Natural killer cell (primary cell): Measurements from ENCODE around the gene TAP2. TPM values are rescaled to one million over a fixed set of nuclear protein-coding genes. Genes with fewer than 3 reads are reported as not detected.
A peak's percentile ranks its signal among the peaks of the same experiment; 100 is the strongest.

Experiments
- ATAC-seq, 3 donors: fragments of 150-1000 bp in 2 of 3; fragments of 200-7000 bp in 1 of 3; cut with Tn5 transposase; 1 replicate in 1 of 3; 2 replicates in 2 of 3; pipeline ENCODE4 v1.10.0; 2021; ENCODE audit warnings: mild to moderate bottlenecking in 2 of 3, moderate library complexity in 2 of 3
- DNase-seq, 2 donors: peaks; one replicate each; pipeline versions ENCODE4 v3.0.0 to v3.0.0-alpha.2; 2013 to 2021; ENCODE audit warnings: mixed read lengths in 1 of 2
- H3K27ac ChIP-seq: one replicate; pipeline ENCODE4 v1.5.1; 2013; ENCODE audit warnings: mild to moderate bottlenecking, low read length
- H3K27me3 ChIP-seq: one replicate; pipeline ENCODE4 v1.6.1; 2013; ENCODE audit warnings: low read length; ENCODE audit not compliant: control insufficient read depth, insufficient read depth
- H3K36me3 ChIP-seq: one replicate; pipeline ENCODE4 v1.6.1; 2013; ENCODE audit warnings: low read length; ENCODE audit not compliant: control insufficient read depth, insufficient read depth
- H3K4me1 ChIP-seq: one replicate; pipeline ENCODE4 v1.6.1; 2013; ENCODE audit warnings: low read length; ENCODE audit not compliant: control insufficient read depth, insufficient read depth
- H3K4me3 ChIP-seq: one replicate; pipeline ENCODE4 v1.5.1; 2013; ENCODE audit warnings: low read length
- H3K9me3 ChIP-seq: one replicate; pipeline ENCODE4 v1.6.1; 2013; ENCODE audit warnings: low read length; ENCODE audit not compliant: control insufficient read depth, insufficient read depth
- H3K27ac Mint-ChIP-seq, 2 donors: one replicate each; pipeline ENCODE4 v1.8.0; 2022; ENCODE audit warnings: mild to moderate bottlenecking in 2 of 2, mixed read lengths in 2 of 2, moderate library complexity in 1 of 2
- H3K27me3 Mint-ChIP-seq, 2 donors: one replicate each; pipeline ENCODE4 v1.8.0; 2022; ENCODE audit warnings: low read depth in 2 of 2, mixed read lengths in 2 of 2
- H3K36me3 Mint-ChIP-seq: one replicate; pipeline ENCODE4 v1.8.0; 2022; ENCODE audit warnings: mixed read lengths
- H3K4me1 Mint-ChIP-seq, 2 donors: one replicate each; pipeline ENCODE4 v1.8.0; 2022; ENCODE audit warnings: mixed read lengths in 2 of 2
- H3K4me3 Mint-ChIP-seq: one replicate; pipeline ENCODE4 v1.8.0; 2022; ENCODE audit warnings: mild to moderate bottlenecking, moderate library complexity, mixed read lengths
- H3K9me3 Mint-ChIP-seq, 2 donors: one replicate each; pipeline ENCODE4 v1.8.0; 2022; ENCODE audit warnings: mixed read lengths in 2 of 2
- CTCF ChIP-seq: fragments of 200-600 bp; IDR thresholded peaks from one replicate; pipeline ENCODE4 v1.8.0; 2022; ENCODE audit warnings: antibody characterized with exemption
- WGBS: methylation state at CpG from one replicate; pipeline ENCODE4 v1.1.7; 2013; ENCODE audit warnings: missing lambda C conversion rate; ENCODE audit not compliant: insufficient coverage; 5-methylcytosine and 5-hydroxymethylcytosine counted together
- intact Hi-C: fragments of 100-400 bp; cut with micrococcal nuclease; formaldehyde crosslinking; loops from one replicate; pipeline ENCODE4 v1.14.2; 2022
- total RNA-seq, 4 donors: library from RNA; stranded (reverse); fragments of 120-200 nt in 1 of 4; gene quantifications; one replicate each; pipeline versions ENCODE4 v1.2.3 to v1.2.4, GENCODE V29; 2013 to 2022

The TAP2 gene
- total RNA-seq, 3 donors from 2014 or later (not counting 1 experiment from before 2014, with no cell fraction given) = 162 to 221 (median 209) TPM

DNA sequence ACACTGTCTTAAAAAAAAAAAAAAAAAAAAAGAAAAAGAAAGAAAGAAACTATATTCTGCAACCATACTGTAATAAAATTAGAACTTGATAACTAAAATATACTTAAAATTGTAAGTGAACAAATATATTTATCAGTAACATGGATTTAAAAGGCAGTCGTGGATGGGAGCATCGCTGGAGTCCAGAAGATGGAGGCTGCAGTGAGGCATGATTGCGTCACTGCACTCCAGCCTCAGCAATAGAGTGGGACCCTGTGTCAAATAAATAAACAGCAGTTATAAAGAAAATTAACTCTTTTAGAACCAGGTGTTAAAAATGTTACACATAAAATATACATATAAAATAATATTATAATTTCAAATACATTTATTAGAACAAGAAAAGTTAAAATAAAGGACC is 24.2 kb upstream of the TAP2 start:
- 100% methylated on average over 3 of the region's 3 CpGs for WGBS
- DNase-seq (no peak), ATAC-seq (no peak)
- no peak for TF ChIP-seq CTCF
- Mint-ChIP-seq H3K36me3 (peaks cover 11% of the 10 kb centered on the region), H3K4me3 (no peak overlapping the region), H3K27me3 (no peaks in the 10 kb centered on the region), H3K27ac (peak overlapping the region in 1 of 2 donors; percentile 57), H3K9me3 (no peaks in the 10 kb centered on the region), H3K4me1 (peaks cover 9 to 15% of the 10 kb centered on the region in 2 donors)
- no peak overlapping the region for H3K27ac ChIP-seq
- no peak overlapping the region for H3K4me3 ChIP-seq
- H3K36me3 ChIP-seq = peaks cover 40% of the 10 kb centered on the region
- no peaks in the 10 kb centered on the region for H3K9me3 ChIP-seq
- H3K27me3 ChIP-seq = no peaks in the 10 kb centered on the region
- peaks cover 21% of the 10 kb centered on the region for H3K4me1 ChIP-seq
- intact Hi-C loops = no loop called here

DNA sequence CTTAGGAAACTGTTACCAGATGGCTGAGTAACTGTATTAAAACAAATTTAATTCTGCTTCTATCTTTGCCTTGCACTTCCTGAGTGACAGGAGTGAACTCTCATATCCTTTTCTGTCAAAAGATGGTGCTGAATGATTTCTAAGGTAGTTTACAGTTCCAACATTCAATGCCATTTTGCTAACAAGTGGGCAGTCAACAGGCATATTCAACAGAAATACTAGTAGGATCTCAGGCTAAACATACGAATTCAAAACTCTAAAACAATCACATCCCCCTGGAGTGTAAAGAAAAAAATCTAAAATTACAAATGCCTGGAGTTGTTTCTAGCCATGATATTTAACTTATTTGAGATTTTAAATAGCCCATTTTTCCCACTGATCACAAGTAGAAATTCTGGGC is 22.1 kb upstream of the TAP2 start:
- Mint-ChIP-seq H3K27ac (peak overlapping the region; percentile 73 to 75), H3K36me3 (peaks cover 15% of the 10 kb centered on the region), H3K4me1 (peaks cover 22 to 29% of the 10 kb centered on the region in 2 donors), H3K4me3 (no peak overlapping the region), H3K27me3 (no peaks in the 10 kb centered on the region), H3K9me3 (no peaks in the 10 kb centered on the region)
- Histone ChIP-seq H3K9me3 (no peaks in the 10 kb centered on the region), H3K4me3 (no peak overlapping the region), H3K4me1 (peaks cover 19% of the 10 kb centered on the region), H3K36me3 (peaks cover 57% of the 10 kb centered on the region), H3K27ac (no peak overlapping the region), H3K27me3 (no peaks in the 10 kb centered on the region)
- no CpG with 5 or more reads among the region's 1 CpG for WGBS
- intact Hi-C loops = no loop called here
- no peak for TF ChIP-seq CTCF
- no peak for ATAC-seq
- no peak for DNase-seq

DNA sequence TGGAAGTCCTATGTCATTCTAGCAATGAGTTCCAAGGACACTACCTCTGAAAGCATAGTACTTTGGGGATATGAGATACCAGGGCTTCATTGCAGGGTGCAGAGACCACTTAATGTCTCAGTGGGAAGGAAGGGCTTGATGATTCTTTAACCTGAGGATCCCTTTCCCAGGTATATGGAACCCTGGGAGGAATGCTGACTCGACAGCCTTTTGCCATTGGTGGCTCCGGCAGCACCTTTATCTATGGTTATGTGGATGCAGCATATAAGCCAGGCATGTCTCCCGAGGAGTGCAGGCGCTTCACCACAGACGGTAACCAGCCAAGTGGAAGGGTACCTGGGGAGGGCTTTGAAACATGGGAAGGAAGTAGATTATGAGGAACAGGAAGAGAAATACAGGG is 19.7 kb upstream of the TAP2 start:
- Mint-ChIP-seq H3K4me3 (no peak overlapping the region), H3K27me3 (no peaks in the 10 kb centered on the region), H3K4me1 (peaks cover 40 to 43% of the 10 kb centered on the region in 2 donors), H3K36me3 (peaks cover 15% of the 10 kb centered on the region), H3K9me3 (no peaks in the 10 kb centered on the region), H3K27ac (peak overlapping the region; percentile 72 to 73)
- 87% methylated on average over 5 of the region's 5 CpGs for WGBS
- Histone ChIP-seq H3K36me3 (peaks cover 58% of the 10 kb centered on the region), H3K4me3 (no peak overlapping the region), H3K27ac (no peak overlapping the region), H3K27me3 (no peaks in the 10 kb centered on the region), H3K4me1 (peaks cover 31% of the 10 kb centered on the region), H3K9me3 (no peaks in the 10 kb centered on the region)
- no peak for DNase-seq
- TF ChIP-seq CTCF = no peak
- no peak for ATAC-seq
- intact Hi-C loops = no loop called here

- peak in 1 of 2 donors; percentile 6 for DNase-seq
- no peak for ATAC-seq
- Mint-ChIP-seq H3K4me1 (peaks cover 48 to 51% of the 10 kb centered on the region in 2 donors), H3K27ac (peak overlapping the region; percentile 72 to 73), H3K9me3 (no peaks in the 10 kb centered on the region), H3K27me3 (no peaks in the 10 kb centered on the region), H3K36me3 (peaks cover 15% of the 10 kb centered on the region), H3K4me3 (no peak overlapping the region)
- no peaks in the 10 kb centered on the region for H3K27me3 ChIP-seq
- H3K4me3 ChIP-seq = no peak overlapping the region
- peaks cover 58% of the 10 kb centered on the region for H3K36me3 ChIP-seq
- intact Hi-C loops = no loop called here
- H3K4me1 ChIP-seq = peaks cover 33% of the 10 kb centered on the region
- H3K27ac ChIP-seq = no peak overlapping the region
- 82% methylated on average over 11 of the region's 14 CpGs for WGBS
- H3K9me3 ChIP-seq = no peaks in the 10 kb centered on the region
- no peak for TF ChIP-seq CTCF
Observed at GRCh38 chr6:32857156-32857891, 18.8 kb upstream of the TAP2 start.
